Smooth muscle cell (in vitro differentiated cells): ENCODE measurements around the gene ANKRD29. TPM values are rescaled to one million over a fixed set of nuclear protein-coding genes. Genes with fewer than 3 reads are reported as not detected.
A peak's percentile ranks its signal among the peaks of the same experiment; 100 is the strongest.

Experiments
- DNase-seq: peaks from one replicate; lab custom pipeline; 2025; ENCODE audit not compliant: unreplicated experiment; lab: John Stamatoyannopoulos, UW
- H2AFZ ChIP-seq: fragments of 200-600 bp; sonication (generic); 2 replicates; pipeline ENCODE4 v1.6.0; 2016; ENCODE audit warnings: antibody characterized with exemption, low read depth, mild to moderate bottlenecking
- H3F3A ChIP-seq: fragments of 200-600 bp; sonication (generic); 2 replicates; pipeline ENCODE4 v1.6.0; 2017; ENCODE audit warnings: antibody characterized with exemption, low read depth
- H3K27ac ChIP-seq: fragments of 200-600 bp; sonication (generic); 2 replicates; pipeline ENCODE4 v1.5.1; 2016; ENCODE audit warnings: low read depth, mild to moderate bottlenecking
- H3K27me3 ChIP-seq: fragments of 200-600 bp; sonication (generic); 2 replicates; pipeline ENCODE4 v1.6.1; 2016; ENCODE audit warnings: low read depth, mild to moderate bottlenecking
- H3K36me3 ChIP-seq: fragments of 200-600 bp; sonication (generic); 2 replicates; pipeline ENCODE4 v1.5.1; 2016; ENCODE audit warnings: low read depth
- H3K4me1 ChIP-seq: fragments of 200-600 bp; sonication (generic); 2 replicates; pipeline ENCODE4 v1.5.1; 2016; ENCODE audit warnings: low read depth
- H3K4me2 ChIP-seq: fragments of 200-600 bp; sonication (generic); 2 replicates; pipeline ENCODE4 v1.6.0; 2016; ENCODE audit warnings: mild to moderate bottlenecking
- H3K4me3 ChIP-seq: fragments of 200-600 bp; sonication (generic); 2 replicates; pipeline ENCODE4 v1.5.1; 2016; ENCODE audit warnings: mild to moderate bottlenecking
- H3K79me2 ChIP-seq: fragments of 200-600 bp; sonication (generic); 2 replicates; pipeline ENCODE4 v1.6.0; 2016; ENCODE audit warnings: low read depth, mild to moderate bottlenecking
- H3K9ac ChIP-seq: fragments of 200-600 bp; sonication (generic); 2 replicates; pipeline ENCODE4 v1.6.0; 2016; ENCODE audit warnings: low read depth
- H3K9me3 ChIP-seq: fragments of 200-600 bp; sonication (generic); replicated peaks from 2 replicates; pipeline ENCODE4 v1.5.1; 2016; ENCODE audit warnings: low read depth
- H4K20me1 ChIP-seq: fragments of 200-600 bp; sonication (generic); 2 replicates; pipeline ENCODE4 v1.6.0; 2016; ENCODE audit warnings: low read depth
- CTCF ChIP-seq: fragments of 200-600 bp; sonication (generic); IDR thresholded peaks from 2 replicates; pipeline ENCODE4 v1.5.1; 2017; ENCODE audit warnings: borderline replicate concordance, mild to moderate bottlenecking, antibody characterized with exemption; ENCODE audit not compliant: insufficient read depth, poor library complexity, severe bottlenecking
- WGBS: methylation state at CpG from one replicate; pipeline ENCODE4 v1.1.7; 2016; ENCODE audit warnings: low lambda C conversion rate; 5-methylcytosine and 5-hydroxymethylcytosine counted together
- polyA plus RNA-seq: library from polyadenylated mRNA; unstranded; fragments of >200 nt; fragmentation: Nextera tagmentation; extraction: Ambion mirVana; gene quantifications from 2 replicates; pipeline ENCODE4 v1.2.1, GENCODE V29; 2016
- total RNA-seq: library from RNA; depleted of rRNA; stranded (reverse); fragments of >200 nt; gene quantifications from 2 replicates; pipeline ENCODE4 v1.2.3, GENCODE V29; 2014

Gene ANKRD29
- total and polyA plus RNA-seq, 2 experiments from 2014 or later = 0.36 TPM; not detected in 1

GRCh38 chr18:23574611-23575308 lies 88.0 kb downstream of the ANKRD29 start:
- H3K36me3 ChIP-seq = peaks cover 4% of the 10 kb centered on the region
- H3K27me3 ChIP-seq = no peaks in the 10 kb centered on the region
- peaks cover 12% of the 10 kb centered on the region for H3F3A ChIP-seq
- H3K4me1 ChIP-seq = no peaks in the 10 kb centered on the region
- no peaks in the 10 kb centered on the region for H3K9me3 ChIP-seq
- DNase-seq = no peak
- H3K4me2 ChIP-seq = peak overlapping the region; percentile 63
- peak overlapping the region; percentile 87 for H3K27ac ChIP-seq
- H3K4me3 ChIP-seq = no peak overlapping the region
- TF ChIP-seq CTCF = no peak
- peaks cover 24% of the 10 kb centered on the region for H3K79me2 ChIP-seq
- H3K9ac ChIP-seq = peak overlapping the region; percentile 20
- no peak overlapping the region for H2AFZ ChIP-seq
- 46% methylated on average over 5 of the region's 5 CpGs for WGBS
- H4K20me1 ChIP-seq = peaks cover 73% of the 10 kb centered on the region

DNA sequence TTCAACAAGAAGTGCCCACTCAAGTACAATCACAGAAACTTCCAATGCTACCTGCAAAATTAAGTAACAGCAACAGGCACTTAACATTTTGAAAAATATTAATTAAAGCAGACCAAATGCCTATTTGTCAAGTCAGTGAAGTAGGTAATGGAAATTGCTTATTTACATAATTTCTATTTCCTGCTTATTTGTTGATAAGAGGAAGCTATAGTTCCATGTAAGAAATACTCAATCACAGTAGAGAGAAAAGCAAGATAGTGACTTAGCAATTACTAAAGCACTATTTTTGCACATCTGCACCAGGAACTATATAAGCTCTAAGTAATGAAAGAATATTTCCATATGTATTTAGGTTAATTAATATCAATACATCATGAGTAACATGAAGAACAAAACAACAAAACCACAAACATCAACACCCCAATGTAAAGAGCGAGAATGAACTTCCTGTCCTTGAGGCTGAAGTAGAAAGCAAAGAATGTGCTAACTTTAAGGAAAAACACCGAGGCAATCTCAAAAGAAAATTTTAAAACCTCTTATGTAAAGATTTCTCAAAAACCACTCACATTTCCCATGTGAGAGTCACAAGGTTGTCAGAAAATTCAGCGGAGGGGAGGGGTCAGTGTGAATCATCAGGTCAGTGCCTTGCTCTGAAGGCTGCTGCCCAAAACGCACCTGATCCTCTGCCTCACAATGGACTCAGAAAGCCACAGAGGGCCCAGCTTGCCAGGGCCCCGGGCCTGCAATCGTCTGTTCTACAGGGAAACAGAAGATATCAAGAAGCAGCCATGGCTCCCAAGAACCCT lies 88.9 kb downstream of the ANKRD29 start:
- Histone ChIP-seq H4K20me1 (peaks cover 64% of the 10 kb centered on the region), H3K9ac (peak overlapping the region; percentile 20), H2AFZ (no peak overlapping the region), H3K79me2 (peaks cover 19% of the 10 kb centered on the region), H3K27me3 (no peaks in the 10 kb centered on the region), H3F3A (peaks cover 12% of the 10 kb centered on the region), H3K4me1 (no peaks in the 10 kb centered on the region), H3K4me3 (no peak overlapping the region), H3K36me3 (peaks cover 4% of the 10 kb centered on the region), H3K27ac (peak overlapping the region; percentile 87), H3K4me2 (peak overlapping the region; percentile 63), H3K9me3 (no peaks in the 10 kb centered on the region)
- DNase-seq = no peak
- no peak for TF ChIP-seq CTCF
- WGBS = 26% methylated on average over 6 of the region's 6 CpGs

GRCh38 chr18:23573020-23573419 lies 89.7 kb downstream of the ANKRD29 start:
- Histone ChIP-seq H3K4me3 (no peak overlapping the region), H3K9me3 (no peaks in the 10 kb centered on the region), H3K4me2 (no peak overlapping the region), H3K9ac (no peak overlapping the region), H3K27me3 (no peaks in the 10 kb centered on the region), H2AFZ (no peak overlapping the region), H3K79me2 (peaks cover 11% of the 10 kb centered on the region), H3K4me1 (no peaks in the 10 kb centered on the region), H3K36me3 (peaks cover 4% of the 10 kb centered on the region), H3F3A (peaks cover 12% of the 10 kb centered on the region), H3K27ac (peak overlapping the region; percentile 87), H4K20me1 (peaks cover 56% of the 10 kb centered on the region)
- WGBS = 92% methylated on average over 4 of the region's 4 CpGs
- DNase-seq = no peak
- TF ChIP-seq CTCF = no peak
